MCF 10A (cell line): Measurements from ENCODE around the gene AUTS2. TPM values are rescaled to one million over a fixed set of nuclear protein-coding genes. Genes with fewer than 3 reads are reported as not detected.

Source experiments
- BruUV-seq: library from RNA; stranded (reverse); fragments of 400-500 nt; replicated peaks from 2 replicates; lab custom pipeline; 2021; lab: Mats Ljungman, UMichigan
- CTCF ChIA-PET: fragments of 300-600 bp; sonication (Branson Sonifier 250); formaldehyde crosslinking; extraction: SDS; loops from one replicate; lab custom pipeline; 2021; ENCODE audit warnings: antibody characterized with exemption, inconsistent platforms; lab: Yijun Ruan, JAX
- POLR2A ChIA-PET: fragments of 300-600, 350-650 bp; sonication (Branson Sonifier 250); formaldehyde crosslinking; extraction: SDS; loops from one replicate; lab custom pipeline; 2020; ENCODE audit warnings: antibody characterized with exemption, inconsistent platforms; lab: Yijun Ruan, JAX
- DNase-seq: peaks from one replicate; pipeline ENCODE4 v3.0.0-alpha.2; 2018; ENCODE audit not compliant: unreplicated experiment
- H3K27ac Mint-ChIP-seq: one replicate; pipeline ENCODE4 v1.8.0; 2022; ENCODE audit warnings: mild to moderate bottlenecking, low read depth, mixed read lengths; ENCODE audit not compliant: unreplicated experiment
- H3K27me3 Mint-ChIP-seq: one replicate; pipeline ENCODE4 v1.8.0; 2022; ENCODE audit warnings: mixed read lengths; ENCODE audit not compliant: insufficient read depth, unreplicated experiment
- H3K36me3 Mint-ChIP-seq: one replicate; pipeline ENCODE4 v1.8.0; 2022; ENCODE audit warnings: mild to moderate bottlenecking, moderate library complexity, mixed read lengths; ENCODE audit not compliant: insufficient read depth, unreplicated experiment
- H3K4me1 Mint-ChIP-seq: one replicate; pipeline ENCODE4 v1.8.0; 2022; ENCODE audit warnings: mixed read lengths; ENCODE audit not compliant: insufficient read depth, unreplicated experiment
- H3K4me3 Mint-ChIP-seq: one replicate; pipeline ENCODE4 v1.8.0; 2022; ENCODE audit warnings: mild to moderate bottlenecking, moderate library complexity, mixed read lengths; ENCODE audit not compliant: unreplicated experiment
- H3K9me3 Mint-ChIP-seq: one replicate; pipeline ENCODE4 v1.8.0; 2022; ENCODE audit warnings: mixed read lengths; ENCODE audit not compliant: unreplicated experiment
- intact Hi-C: fragments of 100-400 bp; cut with micrococcal nuclease; formaldehyde crosslinking; loops from 2 replicates; pipeline ENCODE4 v1.14.1; 2022
- total RNA-seq: library from RNA; stranded (reverse); gene quantifications from 2 replicates; pipeline ENCODE4 v1.2.3, GENCODE V29; 2022
- TF ChIP-seq, protein P1 (sequence below): fragments of 200-600 bp; IDR thresholded peaks from one replicate; pipeline ENCODE4 v1.8.0; 2022; ENCODE audit warnings: antibody characterized with exemption, mild to moderate bottlenecking; ENCODE audit not compliant: unreplicated experiment

Gene AUTS2
- total RNA-seq, 1 experiment from 2014 or later: 1.3 TPM

- Mint-ChIP-seq H3K9me3 (peaks cover 34% of the 10 kb centered on the region), H3K27me3 (no peaks in the 10 kb centered on the region), H3K36me3 (no peaks in the 10 kb centered on the region), H3K27ac (no peak overlapping the region), H3K4me1 (no peaks in the 10 kb centered on the region), H3K4me3 (no peak overlapping the region)
- ChIA-PET POLR2A (no interaction called here), CTCF (no interaction called here)
- TF ChIP-seq, protein P1, sequence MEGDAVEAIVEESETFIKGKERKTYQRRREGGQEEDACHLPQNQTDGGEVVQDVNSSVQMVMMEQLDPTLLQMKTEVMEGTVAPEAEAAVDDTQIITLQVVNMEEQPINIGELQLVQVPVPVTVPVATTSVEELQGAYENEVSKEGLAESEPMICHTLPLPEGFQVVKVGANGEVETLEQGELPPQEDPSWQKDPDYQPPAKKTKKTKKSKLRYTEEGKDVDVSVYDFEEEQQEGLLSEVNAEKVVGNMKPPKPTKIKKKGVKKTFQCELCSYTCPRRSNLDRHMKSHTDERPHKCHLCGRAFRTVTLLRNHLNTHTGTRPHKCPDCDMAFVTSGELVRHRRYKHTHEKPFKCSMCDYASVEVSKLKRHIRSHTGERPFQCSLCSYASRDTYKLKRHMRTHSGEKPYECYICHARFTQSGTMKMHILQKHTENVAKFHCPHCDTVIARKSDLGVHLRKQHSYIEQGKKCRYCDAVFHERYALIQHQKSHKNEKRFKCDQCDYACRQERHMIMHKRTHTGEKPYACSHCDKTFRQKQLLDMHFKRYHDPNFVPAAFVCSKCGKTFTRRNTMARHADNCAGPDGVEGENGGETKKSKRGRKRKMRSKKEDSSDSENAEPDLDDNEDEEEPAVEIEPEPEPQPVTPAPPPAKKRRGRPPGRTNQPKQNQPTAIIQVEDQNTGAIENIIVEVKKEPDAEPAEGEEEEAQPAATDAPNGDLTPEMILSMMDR: no peak
- BruUV-seq: no TSS peak
- intact Hi-C loops: no loop called here
- no peak for DNase-seq
Observed at GRCh38 chr7:70556761-70557160, 958.5 kb downstream of the AUTS2 start.

DNA sequence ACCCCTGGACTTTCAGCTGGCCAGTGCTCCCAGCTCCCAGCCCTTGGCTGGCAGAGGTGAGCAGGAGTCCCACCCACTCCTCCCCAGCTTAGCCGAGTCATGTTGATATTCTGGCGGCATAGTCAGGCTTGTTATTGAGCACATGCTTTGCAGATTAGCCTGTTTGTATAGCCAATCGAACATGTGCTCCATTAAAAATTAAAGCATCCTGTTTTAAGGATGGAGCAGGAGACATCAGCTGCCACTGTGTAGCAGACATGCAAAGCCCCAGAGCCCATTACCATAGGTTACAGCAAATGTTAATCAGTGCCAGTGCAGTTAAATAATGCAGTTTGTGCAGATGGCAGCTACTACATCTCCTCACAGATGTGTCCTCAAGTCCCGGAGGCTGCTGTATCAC is 959.1 kb downstream of the AUTS2 start:
- Mint-ChIP-seq H3K27me3 (no peaks in the 10 kb centered on the region), H3K36me3 (no peaks in the 10 kb centered on the region), H3K4me3 (no peak overlapping the region), H3K4me1 (no peaks in the 10 kb centered on the region), H3K9me3 (peaks cover 30% of the 10 kb centered on the region), H3K27ac (no peak overlapping the region)
- intact Hi-C loops: no loop called here
- DNase-seq: no peak
- no TSS peak for BruUV-seq
- TF ChIP-seq, protein P1: no peak
- CTCF ChIA-PET: no interaction called here
- POLR2A ChIA-PET: no interaction called here

GRCh38 chr7:70559815-70560214 is 961.5 kb downstream of the AUTS2 start:
- intact Hi-C loops: no loop called here
- Mint-ChIP-seq H3K4me1 (no peaks in the 10 kb centered on the region), H3K27ac (no peak overlapping the region), H3K36me3 (no peaks in the 10 kb centered on the region), H3K4me3 (no peak overlapping the region), H3K9me3 (peaks cover 34% of the 10 kb centered on the region), H3K27me3 (no peaks in the 10 kb centered on the region)
- TF ChIP-seq, protein P1: no peak
- POLR2A ChIA-PET: no interaction called here
- no peak for DNase-seq
- BruUV-seq: no TSS peak
- CTCF ChIA-PET: no interaction called here

DNA sequence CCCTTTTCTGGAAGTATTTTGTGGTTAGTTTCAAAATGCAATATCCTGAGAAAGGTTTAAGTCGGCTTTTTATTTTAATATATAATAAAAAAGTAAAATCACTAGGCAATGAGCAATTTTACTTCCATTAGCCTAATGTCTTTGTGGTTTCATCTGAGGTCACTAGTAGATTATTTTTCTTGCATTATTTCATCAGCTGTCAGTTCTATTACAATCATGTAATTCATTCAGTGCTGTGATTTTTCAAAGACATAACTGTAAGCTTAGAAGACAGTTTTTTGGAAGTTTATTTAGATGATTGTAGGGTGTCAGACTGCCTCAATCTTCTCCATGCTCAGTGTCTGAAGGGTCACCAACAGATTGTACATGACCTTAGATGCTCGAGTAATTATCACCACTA is 965.7 kb downstream of the AUTS2 start:
- intact Hi-C loops: no loop called here
- POLR2A ChIA-PET: no interaction called here

More for the DNA sequence above, 965.7 kb downstream of the AUTS2 start:
- Mint-ChIP-seq H3K36me3 (no peaks in the 10 kb centered on the region), H3K4me1 (no peaks in the 10 kb centered on the region), H3K27me3 (no peaks in the 10 kb centered on the region), H3K4me3 (no peak overlapping the region), H3K9me3 (peaks cover 22% of the 10 kb centered on the region), H3K27ac (no peak overlapping the region)
- no TSS peak for BruUV-seq
- TF ChIP-seq, protein P1: no peak
- no peak for DNase-seq
- CTCF ChIA-PET: no interaction called here
